Measurements from ENCODE around the gene FLYWCH2.

The FLYWCH2 gene

DNA sequence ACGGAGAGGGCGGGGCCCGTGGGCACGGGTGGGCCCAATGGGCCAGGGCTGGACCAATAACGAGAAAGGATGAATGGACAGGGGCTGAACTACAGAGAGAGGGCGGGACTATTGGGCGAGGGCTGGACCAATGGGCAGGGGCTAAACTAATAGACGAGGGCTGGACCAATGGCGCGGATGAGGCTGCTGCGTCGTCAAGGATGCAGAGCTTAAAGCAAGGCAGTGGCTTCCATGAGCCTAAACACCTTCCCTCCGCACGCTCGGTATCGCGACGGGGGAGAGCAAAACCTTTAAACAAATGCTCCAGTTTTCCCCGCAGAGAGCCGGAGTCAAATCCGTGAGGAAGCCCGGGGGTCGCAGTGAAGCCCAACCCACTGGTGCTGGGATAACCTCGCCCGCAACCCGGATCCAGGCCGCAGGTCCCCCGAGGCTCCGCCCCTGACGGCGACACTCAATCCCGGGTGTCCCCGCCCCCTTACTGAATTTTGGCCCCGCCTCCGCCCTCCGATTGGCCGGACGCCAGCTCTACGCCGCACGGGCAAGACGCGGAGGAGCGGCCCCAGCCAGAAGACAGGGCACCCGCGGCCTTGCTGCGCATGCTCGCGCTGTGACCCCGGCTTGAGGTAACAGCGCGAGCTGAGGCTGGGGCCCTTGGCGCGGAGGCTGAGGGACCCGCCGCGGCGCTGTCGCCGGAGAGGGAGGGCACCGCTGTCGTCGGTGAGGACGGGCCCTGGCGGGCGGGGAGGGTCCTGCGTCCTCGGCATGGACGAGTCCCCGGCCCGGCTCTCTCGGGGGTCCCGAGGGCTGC lies at the start of gene FLYWCH2:
FLYWCH2 (plus strand) TSS at position 566 of the 808 bp plus-strand sequence. CDS start 13,235 bp downstream, outside the sequence.
- peak; percentile 85 for DNase-seq

GRCh38 chr16:2833776-2834175 lies 49.2 kb upstream of the FLYWCH2 start:
- DNase-seq = no peak

- no peak for DNase-seq
Observed at GRCh38 chr16:2834968-2835367, 48.0 kb upstream of the FLYWCH2 start.

DNA sequence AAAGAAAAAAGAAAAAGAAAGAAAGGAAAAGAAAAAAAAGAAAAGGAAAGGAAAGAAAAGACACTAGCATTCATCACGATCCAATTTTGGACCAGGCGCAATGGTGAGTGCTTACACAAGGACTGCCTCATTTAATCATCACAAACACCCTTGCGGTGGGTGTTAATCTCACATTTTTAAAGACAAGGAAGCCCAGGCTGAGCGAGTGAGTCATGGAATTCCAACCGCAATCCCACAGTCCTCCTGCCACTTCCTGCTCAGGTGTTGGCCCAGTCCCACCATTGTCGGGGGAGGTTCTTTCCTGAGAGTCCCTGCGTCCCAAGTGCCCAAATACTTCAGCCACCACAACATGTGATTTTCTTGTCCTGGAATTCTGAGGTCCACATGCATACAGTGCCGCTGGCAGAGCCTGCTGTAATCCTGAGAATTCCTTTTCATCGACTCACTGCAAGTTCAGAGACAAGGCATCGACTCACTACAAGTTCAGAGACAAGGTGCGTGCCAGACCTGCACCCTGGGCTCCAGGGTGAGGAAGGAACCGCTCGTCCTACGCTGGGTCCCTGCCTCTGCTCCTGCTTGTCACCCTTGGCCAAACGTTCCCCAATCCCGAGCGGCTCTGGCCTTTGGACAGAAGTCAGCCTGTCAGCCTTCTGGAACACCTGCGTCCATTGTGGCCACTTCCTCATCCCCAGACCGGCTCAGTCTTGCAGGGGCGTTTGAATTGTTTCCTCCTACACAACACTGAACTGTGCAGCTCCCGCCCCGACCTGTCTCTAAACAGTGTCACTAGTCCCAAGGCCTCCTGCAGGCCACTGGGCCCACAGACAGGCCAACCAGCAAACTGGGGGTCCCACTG lies 47.1 kb upstream of the FLYWCH2 start:
- DNase-seq = no peak

- DNase-seq = no peak
Observed at GRCh38 chr16:2836646-2837508, 46.1 kb upstream of the FLYWCH2 start.

DNA sequence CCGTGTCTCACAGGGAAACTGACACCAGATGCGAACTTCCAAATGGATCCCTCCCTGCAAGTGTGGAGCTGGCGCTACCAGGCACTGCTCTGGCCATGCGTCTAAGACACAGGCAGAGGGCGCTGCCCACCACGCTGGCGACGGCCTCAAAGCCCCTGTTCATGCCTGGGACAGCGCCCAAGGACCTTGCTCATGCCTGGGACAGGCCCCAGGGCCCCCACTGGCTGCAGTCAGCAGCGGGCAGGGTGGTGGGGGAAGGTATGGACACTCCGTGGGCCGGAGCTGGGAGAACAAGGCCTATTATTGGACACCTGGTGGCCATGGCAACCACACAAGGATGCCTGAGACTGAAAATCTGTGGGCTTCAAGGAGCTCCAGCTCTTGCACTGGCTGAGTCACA lies 44.1 kb upstream of the FLYWCH2 start:
- DNase-seq = no peak

DNA sequence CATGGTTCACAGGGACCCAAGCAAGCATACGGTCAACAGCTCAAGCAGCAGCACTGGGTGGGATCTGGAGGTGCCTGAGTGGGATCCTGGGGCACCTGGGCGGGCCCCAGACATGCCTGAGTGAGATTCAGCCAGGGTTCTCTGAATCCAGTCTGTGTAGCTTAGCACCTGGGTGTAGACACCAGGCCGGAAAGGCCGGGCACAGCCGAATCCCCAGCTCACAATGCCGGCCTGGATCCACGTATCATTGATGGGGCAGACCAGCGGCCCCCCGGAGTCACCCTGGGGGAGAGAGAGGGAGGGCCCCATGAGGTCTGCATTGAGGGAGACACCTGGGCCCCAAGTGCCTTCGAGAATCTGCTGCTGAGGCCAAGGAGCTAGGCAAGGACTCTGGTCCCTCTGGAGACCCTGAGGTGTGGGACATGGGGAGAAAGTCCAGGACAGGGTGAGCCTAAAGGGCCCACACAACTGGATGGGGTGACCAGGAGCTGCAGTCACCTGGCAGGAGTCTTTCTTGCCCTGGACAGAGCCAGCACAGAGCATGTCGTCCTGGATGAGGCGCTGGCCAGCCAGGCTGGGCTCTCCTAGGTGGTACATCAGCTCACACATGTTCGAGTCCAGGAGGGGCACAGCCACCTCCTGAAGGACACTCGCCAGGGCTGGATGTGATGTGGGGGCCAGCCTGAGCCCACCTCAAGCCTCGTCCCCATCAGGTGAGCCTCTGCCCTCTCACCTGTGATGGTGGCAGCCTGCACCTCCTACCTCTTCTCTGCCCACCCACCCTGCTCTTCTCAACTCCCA lies 43.2 kb upstream of the FLYWCH2 start:
- no peak for DNase-seq

DNA sequence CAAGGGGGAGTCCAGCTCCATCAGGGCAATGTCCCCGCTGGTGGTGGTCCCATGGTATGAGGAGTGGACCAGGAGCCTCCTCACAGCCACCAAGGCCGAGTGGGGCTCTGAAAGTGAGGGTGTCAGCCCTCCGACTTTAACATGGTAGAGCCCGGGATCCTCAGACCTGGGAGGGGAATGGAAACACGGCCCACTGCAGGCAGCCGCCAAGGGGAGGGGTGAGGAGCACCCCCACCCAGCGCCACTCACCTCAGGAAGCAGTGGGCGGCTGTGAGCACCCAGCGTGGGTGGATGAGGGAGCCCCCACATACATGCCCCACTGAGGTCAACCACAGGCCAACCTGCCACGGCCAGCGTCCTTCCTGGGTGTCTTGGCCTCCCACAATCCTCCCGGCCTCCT lies 42.1 kb upstream of the FLYWCH2 start:
- no peak for DNase-seq

GRCh38 chr16:2841606-2842339 lies 41.2 kb upstream of the FLYWCH2 start:
- no peak for DNase-seq

DNA sequence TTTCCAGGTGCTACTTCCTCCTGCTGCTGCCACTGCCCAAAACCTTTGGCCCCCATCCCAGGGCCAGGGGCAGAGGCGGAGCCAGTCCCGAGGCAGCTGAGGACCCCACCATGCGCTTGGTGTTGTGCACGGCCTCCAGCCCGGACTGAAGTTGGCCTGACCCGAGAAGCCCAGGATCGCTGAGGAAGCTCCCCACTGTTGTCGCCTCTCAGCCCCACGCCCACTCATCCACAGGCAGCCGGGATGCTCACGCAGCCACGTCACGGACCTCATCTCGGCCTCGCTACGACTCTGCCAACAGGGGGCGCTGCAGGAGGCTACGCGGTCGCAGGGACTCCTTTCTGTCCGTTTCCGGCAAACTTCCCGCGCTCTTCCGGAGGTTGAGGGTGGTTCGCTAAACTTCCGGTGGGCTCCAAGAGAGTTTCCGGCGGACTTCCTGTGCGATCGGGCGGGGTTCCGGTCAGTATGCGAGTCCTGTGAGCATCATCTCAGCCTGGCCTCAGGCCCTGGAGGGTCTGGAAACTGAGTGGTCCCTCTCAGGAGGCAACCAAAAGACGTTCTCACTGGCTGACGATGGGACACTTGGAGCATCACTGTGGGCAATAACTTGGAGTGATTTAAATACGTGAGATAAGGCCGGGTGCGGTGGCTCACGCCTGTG lies 40.5 kb upstream of the FLYWCH2 start:
- no peak for DNase-seq

GRCh38 chr16:2843526-2843925 lies 39.5 kb upstream of the FLYWCH2 start:
- DNase-seq = no peak

DNA sequence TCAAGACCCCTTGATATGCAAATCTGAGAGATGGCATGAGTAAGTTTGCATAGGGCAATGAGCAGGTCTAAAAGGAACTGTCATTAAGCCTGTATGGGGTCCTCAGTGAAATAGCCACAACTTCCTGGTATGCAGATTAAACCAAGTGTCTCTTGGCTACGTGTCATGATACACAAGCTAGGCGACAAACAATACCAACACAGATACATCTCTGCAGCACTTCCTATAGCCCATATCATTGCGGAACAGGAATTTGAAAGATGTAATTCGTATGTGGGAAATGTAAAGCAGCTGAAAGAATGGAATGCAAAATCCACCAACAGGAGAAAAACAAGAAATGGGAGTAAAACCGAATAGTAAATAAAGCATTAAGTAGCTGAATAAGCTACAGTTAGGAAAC lies 37.9 kb upstream of the FLYWCH2 start:
- DNase-seq = no peak

DNA sequence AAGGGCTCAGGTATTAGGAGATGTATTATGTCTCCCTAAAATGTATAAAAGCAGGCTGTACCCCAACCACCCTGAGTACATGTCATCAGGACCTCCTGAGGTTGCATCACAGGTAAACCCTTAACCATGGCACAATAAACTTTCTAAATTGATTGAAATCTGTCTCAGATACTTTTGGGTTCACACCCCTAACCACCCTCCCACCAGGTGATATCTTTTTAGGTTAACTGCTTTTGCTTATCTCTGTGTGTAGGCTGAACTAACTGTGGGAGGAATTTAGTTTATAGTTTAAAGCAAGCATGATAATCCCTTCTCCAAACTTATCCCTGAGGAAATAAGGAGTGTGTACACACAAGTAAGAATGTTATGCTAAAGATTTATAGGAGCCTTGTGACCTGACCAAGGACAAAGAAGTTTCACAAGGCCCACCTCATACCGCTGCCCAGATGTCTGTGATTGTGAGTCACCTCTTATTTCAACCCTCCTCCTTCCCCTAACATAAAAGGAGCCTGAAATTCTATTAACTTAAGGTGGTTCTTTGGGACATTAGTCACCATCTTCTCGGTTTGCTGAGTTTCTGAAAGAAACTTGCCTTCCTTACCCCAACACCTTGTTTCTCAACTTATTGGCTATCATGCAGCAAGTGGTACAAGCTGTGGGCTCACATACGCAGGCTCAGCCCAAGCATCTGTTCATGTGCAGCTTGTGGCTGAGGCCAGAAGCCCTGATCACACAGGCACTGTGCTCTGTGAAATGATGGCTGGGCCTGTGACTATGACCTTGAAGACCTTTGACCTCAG lies 36.3 kb upstream of the FLYWCH2 start:
- DNase-seq = no peak

DNA sequence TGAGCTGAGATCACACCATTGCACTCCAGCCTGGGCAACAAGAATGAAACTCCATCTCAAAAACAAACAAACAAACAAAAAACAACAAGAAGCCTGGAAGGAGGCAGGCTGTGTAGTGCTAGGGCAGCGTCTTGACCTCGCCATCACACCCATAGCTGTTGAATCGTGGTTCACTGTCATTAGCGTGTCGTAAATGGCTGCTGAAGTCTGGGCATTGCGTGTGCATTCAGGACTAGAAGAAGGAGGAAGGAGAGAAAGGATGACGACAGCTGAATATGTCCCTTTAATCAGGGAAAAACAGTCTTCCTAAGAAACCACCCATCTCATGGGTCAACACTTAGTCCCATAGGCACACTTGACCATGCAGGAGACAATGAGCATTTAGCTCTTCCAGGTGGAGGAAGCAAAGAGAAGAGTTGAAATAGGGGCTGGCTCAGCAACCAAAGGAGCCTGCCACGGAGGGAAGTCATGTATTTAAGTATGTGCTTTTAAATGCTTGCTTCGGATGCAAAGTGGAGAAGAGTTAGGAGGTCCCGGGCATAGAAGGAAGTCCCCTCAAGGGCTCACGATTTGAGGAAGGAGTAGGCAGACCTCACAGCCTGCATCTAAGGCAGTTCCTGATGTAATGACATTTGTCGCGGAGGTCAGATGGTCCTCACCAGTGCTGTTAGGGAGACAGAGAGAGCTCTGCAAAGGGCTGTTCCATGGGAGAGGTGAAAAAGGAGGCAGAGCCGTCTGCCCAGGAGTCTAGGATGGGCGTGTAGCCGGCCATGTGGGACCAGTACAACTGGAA lies 33.9 kb upstream of the FLYWCH2 start:
- DNase-seq = no peak

GRCh38 chr16:2852003-2852730 lies 30.8 kb upstream of the FLYWCH2 start:
- no peak for DNase-seq

GRCh38 chr16:2852731-2853507 lies 30.1 kb upstream of the FLYWCH2 start:
- DNase-seq = no peak

DNA sequence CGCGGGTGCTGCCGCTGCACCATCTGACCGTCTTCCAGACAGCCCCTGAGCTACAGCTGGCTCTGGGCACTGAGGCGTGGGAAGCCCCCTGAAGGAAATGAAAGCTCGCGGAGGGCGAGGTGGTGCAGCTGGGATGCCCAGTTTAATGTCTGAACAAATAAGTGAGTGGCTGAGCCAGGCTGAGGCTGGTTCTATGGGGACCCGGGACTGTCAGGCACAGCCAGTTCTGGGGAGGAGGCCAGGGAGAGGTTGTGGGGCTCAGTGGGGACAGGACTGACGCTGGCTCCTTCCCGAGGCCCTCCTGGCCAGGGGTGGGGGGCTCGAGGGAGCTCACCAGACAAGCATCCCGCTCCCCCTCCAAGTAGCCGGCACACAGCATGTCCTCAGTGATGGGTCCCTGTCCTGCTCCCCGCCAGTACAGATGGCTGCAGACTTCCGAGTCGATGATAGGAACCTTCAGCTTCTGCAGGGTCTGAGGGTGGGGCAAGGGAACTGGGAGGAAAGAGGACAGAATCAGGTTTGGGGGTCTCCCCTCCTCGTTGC lies 29.4 kb upstream of the FLYWCH2 start:
- no peak for DNase-seq

Measured in NCI-H510A (cell line).